Astrocyte (in vitro differentiated cells and primary cell): Measurements from ENCODE around the gene KLRK1.

Experiments
- EZH2 ChIP-seq: IDR thresholded peaks from 2 replicates; pipeline ENCODE4 v1.6.1; 2012; ENCODE audit warnings: mild to moderate bottlenecking, low read length, inconsistent platforms; ENCODE audit not compliant: insufficient read depth
- TF ChIP-seq, protein P1 (sequence below): IDR thresholded peaks from 2 replicates; pipeline ENCODE4 v1.5.1; 2011; ENCODE audit warnings: low read depth, mild to moderate bottlenecking, inconsistent platforms, low read length, moderate library complexity; ENCODE audit not compliant: insufficient read depth

DNA sequence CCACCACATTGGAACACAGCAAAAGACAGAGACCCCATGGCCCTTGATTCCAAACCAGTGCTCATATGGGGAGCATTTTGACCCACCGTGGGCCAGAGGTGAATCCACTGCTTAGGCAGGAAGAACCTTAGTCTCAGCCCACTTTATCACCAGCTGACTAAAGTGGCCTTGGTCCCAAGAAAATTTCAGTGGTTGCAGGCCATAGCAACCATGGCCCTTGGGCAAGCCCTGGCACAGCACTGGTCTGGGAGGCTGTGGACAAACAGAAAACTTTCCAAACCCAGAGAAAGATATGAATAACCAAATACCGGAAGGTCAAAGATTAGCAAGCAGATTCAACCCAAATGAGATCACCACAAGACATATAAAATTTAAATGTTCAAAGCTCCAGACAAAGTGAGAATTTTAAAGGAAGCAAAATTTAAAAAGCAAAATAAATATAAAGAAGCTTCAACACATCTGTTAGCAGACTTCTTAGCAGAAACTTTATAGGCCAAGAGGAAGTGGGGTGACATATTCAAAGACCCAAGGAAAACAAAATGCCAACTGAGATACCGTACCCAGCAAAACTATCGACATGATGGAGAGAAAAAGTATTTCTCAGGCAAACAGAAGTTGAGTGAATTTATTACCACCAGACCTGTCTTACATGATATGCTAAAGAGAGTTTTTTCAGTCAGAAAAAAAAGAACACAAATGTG, 7.8 kb downstream of the KLRK1 start:
- TF ChIP-seq, protein P1, sequence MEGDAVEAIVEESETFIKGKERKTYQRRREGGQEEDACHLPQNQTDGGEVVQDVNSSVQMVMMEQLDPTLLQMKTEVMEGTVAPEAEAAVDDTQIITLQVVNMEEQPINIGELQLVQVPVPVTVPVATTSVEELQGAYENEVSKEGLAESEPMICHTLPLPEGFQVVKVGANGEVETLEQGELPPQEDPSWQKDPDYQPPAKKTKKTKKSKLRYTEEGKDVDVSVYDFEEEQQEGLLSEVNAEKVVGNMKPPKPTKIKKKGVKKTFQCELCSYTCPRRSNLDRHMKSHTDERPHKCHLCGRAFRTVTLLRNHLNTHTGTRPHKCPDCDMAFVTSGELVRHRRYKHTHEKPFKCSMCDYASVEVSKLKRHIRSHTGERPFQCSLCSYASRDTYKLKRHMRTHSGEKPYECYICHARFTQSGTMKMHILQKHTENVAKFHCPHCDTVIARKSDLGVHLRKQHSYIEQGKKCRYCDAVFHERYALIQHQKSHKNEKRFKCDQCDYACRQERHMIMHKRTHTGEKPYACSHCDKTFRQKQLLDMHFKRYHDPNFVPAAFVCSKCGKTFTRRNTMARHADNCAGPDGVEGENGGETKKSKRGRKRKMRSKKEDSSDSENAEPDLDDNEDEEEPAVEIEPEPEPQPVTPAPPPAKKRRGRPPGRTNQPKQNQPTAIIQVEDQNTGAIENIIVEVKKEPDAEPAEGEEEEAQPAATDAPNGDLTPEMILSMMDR: no peak
- TF ChIP-seq EZH2: no peak
